HepG2 (cell line): ENCODE measurements around the gene UST. TPM values are rescaled to one million over a fixed set of nuclear protein-coding genes. Genes with fewer than 3 reads are reported as not detected.

ENCODE experiments used
- ATAC-seq: fragments of 200-7000 bp; cut with Tn5 transposase; 3 replicates; pipeline ENCODE4 v1.9.1; 2020; ENCODE audit warnings: mild to moderate bottlenecking, moderate library complexity
- BruUV-seq: library from RNA; stranded (reverse); fragments of 400-500 nt; replicated peaks from 2 replicates; lab custom pipeline; 2021; lab: Mats Ljungman, UMichigan
- CTCF ChIA-PET: fragments of 300-600 bp; formaldehyde crosslinking; extraction: SDS; loops from one replicate; lab custom pipeline; 2021; ENCODE audit warnings: low total read pairs, inconsistent platforms, low intra/inter-chr PET ratio; lab: Yijun Ruan, JAX
- POLR2A ChIA-PET: fragments of 350-600 bp; sonication (Branson Sonifier 250); formaldehyde crosslinking; loops from one replicate; lab custom pipeline; 2020; ENCODE audit warnings: antibody characterized with exemption, inconsistent platforms; lab: Yijun Ruan, JAX
- DNase-seq: peaks from one replicate; pipeline ENCODE4 v3.0.0-alpha.2; 2015; ENCODE audit warnings: low spot score
- FAIRE-seq: peaks from 3 replicates; lab custom pipeline; 2011; peaks lifted over from hg19 to GRCh38; lab: Jason Lieb, UNC
- H2AFZ ChIP-seq: one replicate; pipeline ENCODE4 v1.6.1; 2011; ENCODE audit warnings: low read length, inconsistent platforms
- H3K27ac ChIP-seq: fragments of 300-600 bp; 3 replicates; pipeline ENCODE4 v1.8.0; 2011; ENCODE audit warnings: mixed run types, mild to moderate bottlenecking, mixed read lengths, low read length, inconsistent platforms; ENCODE audit not compliant: insufficient read depth; ENCODE audit errors: extremely low read length
- H3K27me3 ChIP-seq, 2 experiments: fragments of 200-600 bp in 1 of 2; 2 replicates in 1 of 2; 3 replicates in 1 of 2; pipeline versions ENCODE4 v1.6.0 to v1.8.0; 2011; ENCODE audit warnings: low read length in 2 of 2, mild to moderate bottlenecking in 2 of 2, moderate library complexity in 2 of 2, inconsistent platforms in 1 of 2; ENCODE audit not compliant: insufficient read depth in 2 of 2, control insufficient read depth in 1 of 2
- H3K36me3 ChIP-seq, 2 experiments: fragments of 200-600 bp in 1 of 2; replicated peaks in 1 of 2; 2 replicates in 1 of 2; 3 replicates in 1 of 2; pipeline versions ENCODE4 v1.5.1 to v1.8.0; 2011; ENCODE audit warnings: low read length in 2 of 2, inconsistent platforms in 1 of 2; ENCODE audit not compliant: insufficient read depth in 2 of 2, control insufficient read depth in 1 of 2
- H3K4me1 ChIP-seq: 2 replicates; pipeline ENCODE4 v1.5.1; 2012; ENCODE audit warnings: low read length, inconsistent platforms; ENCODE audit not compliant: insufficient read depth
- H3K4me2 ChIP-seq: 2 replicates; pipeline ENCODE4 v1.6.0; 2011; ENCODE audit warnings: low read depth, low read length, inconsistent platforms
- H3K4me3 ChIP-seq, 3 experiments: fragments of 200-600 bp in 1 of 3; sonication (generic), shearing (Covaris generic) in 1 of 3; replicated peaks in 1 of 3; 2 replicates each; pipeline ENCODE4 v1.5.1; 2011 to 2016; ENCODE audit warnings: low read length in 3 of 3, inconsistent platforms in 2 of 3, low read depth in 2 of 3, mild to moderate bottlenecking in 2 of 3, control low read depth in 1 of 3, mixed read lengths in 1 of 3; ENCODE audit not compliant: insufficient read depth in 1 of 3
- H3K79me2 ChIP-seq: one replicate; pipeline ENCODE4 v1.6.1; 2011; ENCODE audit warnings: low read length, inconsistent platforms; ENCODE audit not compliant: insufficient read depth
- H3K9ac ChIP-seq: 2 replicates; pipeline ENCODE4 v1.6.0; 2011; ENCODE audit warnings: mild to moderate bottlenecking, low read depth, low read length, inconsistent platforms; ENCODE audit not compliant: insufficient read depth
- H3K9me3 ChIP-seq: 2 replicates; pipeline ENCODE4 v1.5.1; 2012; ENCODE audit warnings: mild to moderate bottlenecking, low read length
- H4K20me1 ChIP-seq: 2 replicates; pipeline ENCODE4 v1.6.0; 2011; ENCODE audit warnings: inconsistent platforms, mild to moderate bottlenecking, low read length, moderate library complexity; ENCODE audit not compliant: insufficient read depth
- CEBPB ChIP-seq: IDR thresholded peaks from 2 replicates; pipeline ENCODE4 v1.6.1; 2011; ENCODE audit warnings: low read depth, low read length, improper control_type of control experiment, borderline replicate concordance
- CSRNP2 ChIP-seq: sonication (generic); formaldehyde crosslinking; conservative IDR thresholded peaks from 2 replicates; pipeline ENCODE4 v1.8.0; 2022; ENCODE audit warnings: low read depth, missing genetic modification reagents
- ELF4 ChIP-seq: sonication (generic); formaldehyde crosslinking; IDR thresholded peaks from 2 replicates; pipeline ENCODE4 v1.5.0; 2020; ENCODE audit warnings: missing genetic modification reagents, mild to moderate bottlenecking, moderate library complexity, borderline replicate concordance
- EZH2 ChIP-seq: conservative IDR thresholded peaks from 2 replicates; pipeline ENCODE4 v1.6.1; 2012; ENCODE audit warnings: mild to moderate bottlenecking, low read depth, low read length, moderate library complexity
- HNF4A ChIP-seq: sonication (generic); formaldehyde crosslinking; IDR thresholded peaks from 2 replicates; pipeline ENCODE4 v1.4.0; 2020; ENCODE audit warnings: missing genetic modification reagents
- HNF4G ChIP-seq, 2 experiments: sonication (generic) in 1 of 2; formaldehyde crosslinking in 1 of 2; IDR thresholded peaks; 2 replicates each; pipeline versions ENCODE4 v1.4.0 to v1.6.1; 2011 to 2020; ENCODE audit warnings: borderline replicate concordance in 2 of 2, low read depth in 2 of 2, mild to moderate bottlenecking in 2 of 2, low read length in 1 of 2, missing genetic modification reagents in 1 of 2, moderate library complexity in 1 of 2
- NFATC3 ChIP-seq: sonication (generic); formaldehyde crosslinking; IDR thresholded peaks from 2 replicates; pipeline ENCODE4 v1.5.1; 2020; ENCODE audit warnings: mild to moderate bottlenecking, missing genetic modification reagents
- PATZ1 ChIP-seq: sonication (generic); formaldehyde crosslinking; IDR thresholded peaks from 2 replicates; pipeline ENCODE4 v1.4.0; 2020; ENCODE audit warnings: missing genetic modification reagents
- PAXIP1 ChIP-seq: sonication (generic); formaldehyde crosslinking; conservative IDR thresholded peaks from 2 replicates; pipeline ENCODE4 v1.4.0; 2020; ENCODE audit warnings: mild to moderate bottlenecking, missing genetic modification reagents, moderate library complexity
- PITX1 ChIP-seq: sonication (generic); formaldehyde crosslinking; IDR thresholded peaks from 2 replicates; pipeline ENCODE4 v1.5.1; 2020; ENCODE audit warnings: mild to moderate bottlenecking, missing genetic modification reagents
- POLR2G ChIP-seq: fragments of 200-400 bp; formaldehyde crosslinking; IDR thresholded peaks from 2 replicates; pipeline ENCODE4 v1.6.1; 2018; ENCODE audit warnings: mild to moderate bottlenecking, low read depth, low read length, moderate library complexity
- SYNCRIP ChIP-seq: fragments of 200-400 bp; formaldehyde crosslinking; IDR thresholded peaks from 2 replicates; pipeline ENCODE4 v1.6.1; 2018; ENCODE audit warnings: mild to moderate bottlenecking, low read depth, low read length; ENCODE audit not compliant: insufficient read depth
- TAF1 ChIP-seq: sonication (generic); formaldehyde crosslinking; IDR thresholded peaks from 2 replicates; pipeline ENCODE4 v1.4.0; 2020; ENCODE audit warnings: missing genetic modification reagents
- TCF7 ChIP-seq: sonication (generic); IDR thresholded peaks from 2 replicates; pipeline ENCODE4 v1.6.1; 2016; ENCODE audit warnings: antibody characterized with exemption, low read depth
- ZNF562 ChIP-seq: sonication (generic); formaldehyde crosslinking; IDR thresholded peaks from 2 replicates; pipeline ENCODE4 v1.8.0; 2022; ENCODE audit warnings: missing genetic modification reagents, borderline replicate concordance
- WGBS: methylation state at CpG from one replicate; pipeline ENCODE4 v1.1.6; 2017; ENCODE audit warnings: low lambda C conversion rate; 5-methylcytosine and 5-hydroxymethylcytosine counted together
- in situ Hi-C: cut with HindIII; loops from 2 replicates; pipeline ENCODE4 v1.10.0; 2017; ENCODE audit warnings: low pct_unique_long_range_greater_than_20kb; ENCODE audit not compliant: extremely low pct_ligation_motif_present
- intact Hi-C: fragments of 100-400 bp; cut with micrococcal nuclease; formaldehyde crosslinking; loops from one replicate; pipeline ENCODE4 v1.10.0; 2022; ENCODE audit not compliant: unreplicated experiment
- polyA plus RNA-seq, 8 experiments: library from polyadenylated mRNA; depleted of rRNA in 3 of 8; stranded (reverse) in 7 of 8; unstranded in 1 of 8; fragments of >200 nt; fragmentation: Illumina TruSeq in 4 of 8; extraction: Trizol in 4 of 8; gene quantifications; 2 replicates each; pipeline versions ENCODE4 v1.2.1 to v1.2.3, GENCODE V29; 2011 to 2016; ENCODE audit warnings: low read depth in 4 of 8, missing spikeins in 1 of 8, mixed read lengths in 1 of 8; ENCODE audit not compliant: insufficient read depth in 1 of 8
- total RNA-seq, 5 experiments: library from RNA; depleted of rRNA; stranded (reverse); fragments of >200 nt; fragmentation: Illumina TruSeq; extraction: Trizol; gene quantifications; 2 replicates each; pipeline ENCODE4 v1.2.3, GENCODE V29; 2016; ENCODE audit warnings: low read depth in 1 of 5

UST gene
- total and polyA plus RNA-seq, 2 of the 13 experiments (the other 11 are each of a cell fraction or from before 2014, with no cell fraction given), result 0.27 TPM; not detected in 1

GRCh38 chr6:148890652-148891404 is 144.0 kb downstream of the UST start (continued):
- peak; percentile 34; the same call in 1 of the 2 replicates for TF ChIP-seq PAXIP1 (CRISPR knock-in tag)
- peak; percentile 55 for TF ChIP-seq TCF7
- 0 out of 2 replicates have a peak, but pooled peaks have one; percentile 27 for TF ChIP-seq ELF4
- no peak for TF ChIP-seq TAF1 (CRISPR knock-in tag)
- peak; percentile 48; the same call in 1 of the 2 replicates for TF ChIP-seq CEBPB

- no peak overlapping the region for H3K9ac ChIP-seq
- 0% methylated on average over 1 of the region's 1 CpG for WGBS
- FAIRE-seq, result no peak
- H3K79me2 ChIP-seq, result no peaks in the 10 kb centered on the region
- in situ Hi-C loops, result no loop called here
- ChIA-PET CTCF (no interaction called here), POLR2A (no interaction called here)
- H3K4me1 ChIP-seq, result peaks cover 19% of the 10 kb centered on the region
- no peaks in the 10 kb centered on the region for H4K20me1 ChIP-seq
- DNase-seq, result no peak
- H2AFZ ChIP-seq, result no peak overlapping the region
- H3K4me2 ChIP-seq, result peak overlapping the region; percentile 8; the same call in 1 of the 2 replicates
- no peak overlapping the region for H3K4me3 ChIP-seq
- no peaks in the 10 kb centered on the region for H3K9me3 ChIP-seq
- peak; percentile 80 for ATAC-seq
- no peak overlapping the region for H3K27ac ChIP-seq
- intact Hi-C loops, result no loop called here
- H3K36me3 ChIP-seq, result no peaks in the 10 kb centered on the region
- H3K27me3 ChIP-seq, result peaks cover 0 to 26% of the 10 kb centered on the region in 2 experiments
- no TSS peak for BruUV-seq
- TF ChIP-seq POLR2G, result no peak
- TF ChIP-seq CSRNP2 (CRISPR knock-in tag), result no peak
- 0 out of 2 replicates have a peak, but pooled peaks have one; percentile 10 for TF ChIP-seq HNF4A
- peak; percentile 48; the same call in 1 of the 2 replicates for TF ChIP-seq HNF4G (IDR thresholded peaks at IDR 0.05; ENCODE audit: borderline replicate concordance, low read depth, low read length)
- no peak for TF ChIP-seq HNF4G (CRISPR knock-in tag; IDR thresholded peaks at IDR 0.05; ENCODE audit: borderline replicate concordance, low read depth)
- TF ChIP-seq SYNCRIP, result no peak
- no peak for TF ChIP-seq PITX1 (CRISPR knock-in tag)
- no peak for TF ChIP-seq NFATC3
- no peak for TF ChIP-seq EZH2
- TF ChIP-seq ELF4, result 0 out of 2 replicates have a peak, but pooled peaks have one; percentile 3
- no peak for TF ChIP-seq ZNF562
- no peak for TF ChIP-seq PATZ1
Measured at GRCh38 chr6:148891405-148891783, 144.6 kb downstream of the UST start.
